Measurements from ENCODE around the gene RNF168.
A peak's percentile ranks its signal among the peaks of the same experiment; 100 is the strongest.
"Not testable (repeated sequence)": the region's sequence is repeated elsewhere in the genome, so short reads cannot be mapped to it uniquely, and the experiment has no call there.

The RNF168 gene

DNA sequence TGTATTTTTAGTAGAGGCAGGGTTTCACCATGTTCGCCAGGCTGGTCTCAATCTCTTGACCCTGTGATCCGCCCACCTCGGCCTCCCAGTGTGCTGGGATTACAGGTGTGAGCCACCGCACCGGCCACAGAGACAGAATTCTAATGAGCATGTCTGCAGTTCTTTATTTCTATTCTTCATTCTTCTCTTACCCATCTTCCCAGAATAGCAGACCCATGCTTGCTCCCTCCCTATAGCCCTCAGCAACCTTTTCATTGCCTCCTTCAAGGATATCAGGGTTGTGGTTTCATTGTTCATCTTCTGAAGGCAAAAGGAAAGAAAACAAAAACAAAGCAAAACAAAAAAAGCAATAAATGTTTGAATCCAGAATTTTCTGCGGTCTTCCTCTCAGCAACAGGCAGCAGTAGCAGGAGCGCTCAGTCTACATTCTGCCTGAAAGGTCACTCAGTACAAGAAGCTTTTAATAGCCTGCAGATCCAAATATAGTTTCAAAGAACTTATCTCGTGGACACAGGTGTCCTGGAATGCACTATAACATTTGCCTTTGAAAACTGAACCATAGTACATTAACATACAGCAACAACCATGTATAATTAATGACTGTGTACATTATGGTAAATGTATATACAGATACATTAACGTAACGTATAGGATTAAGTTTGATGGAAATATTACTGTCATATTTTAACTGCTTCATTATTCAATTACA lies 11.5 kb upstream of the RNF168 start, which contains the start of gene SMCO1:
Gene SMCO1, minus strand, starts transcription at position 434 of the 709 bp plus-strand sequence. Its CDS starts 137 bp downstream, at position 297.
- no peak for DNase-seq (ENCODE audit: low spot score)

DNA sequence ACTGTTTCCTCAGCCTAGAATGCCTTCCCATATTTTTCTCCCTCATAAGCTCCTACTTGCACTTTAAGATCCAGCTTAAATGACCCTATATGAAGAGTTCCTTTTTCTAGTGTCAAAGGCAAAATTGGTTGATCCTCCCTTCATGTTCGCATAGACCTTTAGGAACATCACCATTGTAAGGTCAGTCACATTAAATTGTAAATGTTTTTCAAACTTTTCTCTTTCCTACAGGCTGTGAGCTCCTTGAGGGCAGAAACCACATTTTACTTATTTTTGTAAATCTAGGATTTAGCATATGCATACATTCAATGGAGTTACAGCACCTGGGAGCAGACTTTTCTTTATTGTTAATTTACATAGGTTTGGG lies 10.8 kb upstream of the RNF168 start:
- DNase-seq (ENCODE audit: low spot score) = no peak

DNA sequence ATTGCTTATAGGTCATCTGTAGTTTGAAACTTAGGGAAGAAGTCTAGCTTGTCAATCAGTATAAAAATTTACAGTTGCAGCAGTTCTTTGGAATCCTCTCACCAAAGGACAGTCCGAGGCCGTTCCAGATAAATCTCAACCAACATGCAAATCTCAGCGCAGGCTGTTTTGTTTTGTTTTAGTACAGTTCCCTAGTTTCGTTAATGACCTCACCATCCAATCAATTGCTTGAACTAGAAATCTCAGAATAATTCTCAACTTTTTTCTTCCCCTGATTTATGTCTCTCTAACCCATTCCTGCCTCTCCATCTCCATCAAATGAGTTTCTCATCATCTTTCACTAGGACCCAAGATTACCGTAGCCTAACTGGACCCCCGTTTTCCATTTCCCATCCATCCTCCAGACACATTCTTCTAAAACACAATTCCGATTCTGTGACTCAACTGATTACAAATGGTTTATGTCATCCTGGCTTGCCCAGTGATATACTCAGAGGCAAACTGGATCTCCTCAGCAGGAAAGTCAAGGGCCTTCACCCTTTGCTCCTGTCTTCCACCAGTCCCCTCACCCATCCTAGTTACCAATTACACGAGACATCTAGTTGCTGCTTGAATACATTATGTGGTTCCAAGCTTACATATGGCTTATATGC lies 10.3 kb upstream of the RNF168 start:
- DNase-seq (ENCODE audit: low spot score) = no peak

DNA sequence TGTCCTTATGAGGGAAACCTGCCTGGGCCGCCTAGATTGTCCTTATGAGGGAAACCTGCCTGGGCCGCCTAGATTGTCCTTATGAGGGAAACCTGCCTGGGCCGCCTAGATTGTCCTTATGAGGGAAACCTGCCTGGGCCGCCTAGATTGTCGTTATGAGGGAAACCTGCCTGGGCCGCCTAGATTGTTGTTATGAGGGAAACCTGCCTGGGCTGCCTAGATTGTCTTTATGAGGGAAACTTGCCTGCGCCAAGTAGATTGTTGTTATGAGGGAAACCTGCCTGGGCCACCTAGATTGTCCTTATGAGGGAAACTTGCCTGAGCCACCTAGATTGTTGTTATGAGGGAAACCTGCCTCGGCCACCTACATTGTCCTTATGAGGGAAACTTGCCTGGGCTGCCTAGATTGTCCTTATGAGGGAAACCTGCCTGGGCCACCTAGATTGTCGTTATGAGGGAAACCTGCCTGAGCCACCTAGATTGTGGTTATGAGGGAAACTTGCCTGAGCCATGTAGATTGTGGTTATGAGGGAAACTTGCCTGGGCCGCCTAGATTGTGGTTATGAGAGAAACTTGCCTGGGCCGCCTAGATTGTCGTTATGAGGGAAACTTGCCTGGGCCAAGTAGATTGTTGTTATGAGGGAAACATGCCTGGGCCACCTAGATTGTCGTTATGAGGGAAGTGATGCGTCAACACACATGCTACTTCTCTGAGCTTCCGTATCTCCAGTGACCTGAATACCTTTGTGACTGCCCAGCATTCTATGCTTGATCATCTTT lies 8.3 kb upstream of the RNF168 start:
- DNase-seq (ENCODE audit: low spot score) = not testable (repeated sequence)

DNA sequence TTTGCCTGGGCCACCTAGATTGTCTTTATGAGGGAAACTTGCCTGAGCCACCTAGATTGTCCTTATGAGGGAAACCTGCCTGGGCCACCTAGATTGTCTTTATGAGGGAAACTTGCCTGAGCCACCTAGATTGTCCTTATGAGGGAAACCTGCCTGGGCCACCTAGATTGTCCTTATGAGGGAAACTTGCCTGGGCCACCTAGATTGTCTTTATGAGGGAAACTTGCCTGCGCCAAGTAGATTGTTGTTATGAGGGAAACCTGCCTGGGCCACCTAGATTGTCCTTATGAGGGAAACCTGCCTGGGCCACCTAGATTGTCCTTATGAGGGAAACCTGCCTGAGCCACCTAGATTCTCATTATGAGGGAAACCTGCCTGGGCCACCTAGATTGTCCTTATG lies 7.5 kb upstream of the RNF168 start:
- DNase-seq (ENCODE audit: low spot score) = not testable (repeated sequence)

DNA sequence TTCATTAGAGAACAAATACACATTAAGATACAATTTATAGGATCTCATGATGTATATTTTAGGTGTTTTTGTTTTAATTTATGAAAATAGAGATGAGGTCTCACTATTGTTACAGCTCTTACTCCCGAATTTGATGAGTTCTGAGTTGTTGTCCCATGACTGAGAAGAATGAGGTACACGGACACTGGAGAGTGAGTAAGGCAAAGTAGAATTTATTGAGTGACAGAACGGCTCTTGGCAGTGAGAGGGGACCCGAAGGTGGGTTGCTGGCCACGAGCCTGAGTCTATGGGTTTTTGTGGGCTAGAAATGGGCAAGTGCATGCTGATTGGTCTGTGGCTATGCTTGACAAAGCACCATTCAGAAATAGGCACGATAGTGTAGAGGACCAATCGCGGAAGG lies 3.1 kb upstream of the RNF168 start:
- no peak for DNase-seq (ENCODE audit: low spot score)

DNA sequence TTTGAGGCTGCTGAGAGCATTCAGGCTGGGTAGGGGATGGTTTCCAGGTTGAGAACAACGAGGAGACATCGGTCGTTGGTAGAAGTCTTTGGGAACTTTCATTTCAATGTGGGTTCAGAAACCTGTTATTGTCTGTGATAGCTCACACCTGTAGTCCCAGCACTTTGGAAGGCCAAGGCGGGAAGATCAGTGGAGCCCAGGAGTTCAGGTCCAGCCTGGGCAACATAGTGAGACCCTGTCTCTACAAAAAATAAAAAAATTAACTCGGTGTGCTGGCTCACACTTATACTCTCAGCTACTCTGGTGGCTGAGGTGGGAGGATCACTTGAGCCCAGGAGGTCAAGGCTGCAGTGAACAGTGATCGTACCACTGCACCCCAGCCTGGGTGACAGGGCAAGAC lies 988 bp upstream of the RNF168 start:
- DNase-seq (ENCODE audit: low spot score) = no peak

DNA sequence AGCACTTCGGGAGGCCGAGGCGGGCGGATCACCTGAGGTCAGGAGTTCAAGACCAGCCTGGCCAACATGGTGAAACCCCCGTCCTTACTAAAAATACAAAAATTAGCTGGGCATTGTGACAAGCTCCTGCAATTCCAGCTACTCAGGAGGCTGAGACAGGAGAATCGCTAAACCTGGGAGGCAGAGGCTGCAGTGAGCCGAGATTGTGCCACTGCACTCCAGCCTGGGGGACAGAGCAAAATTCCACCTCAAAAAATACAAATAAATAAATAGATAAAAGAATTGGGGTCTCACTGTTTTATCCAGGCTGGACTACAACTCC lies 470 bp upstream of the RNF168 start:
- not testable (repeated sequence) for DNase-seq (ENCODE audit: low spot score)

DNA sequence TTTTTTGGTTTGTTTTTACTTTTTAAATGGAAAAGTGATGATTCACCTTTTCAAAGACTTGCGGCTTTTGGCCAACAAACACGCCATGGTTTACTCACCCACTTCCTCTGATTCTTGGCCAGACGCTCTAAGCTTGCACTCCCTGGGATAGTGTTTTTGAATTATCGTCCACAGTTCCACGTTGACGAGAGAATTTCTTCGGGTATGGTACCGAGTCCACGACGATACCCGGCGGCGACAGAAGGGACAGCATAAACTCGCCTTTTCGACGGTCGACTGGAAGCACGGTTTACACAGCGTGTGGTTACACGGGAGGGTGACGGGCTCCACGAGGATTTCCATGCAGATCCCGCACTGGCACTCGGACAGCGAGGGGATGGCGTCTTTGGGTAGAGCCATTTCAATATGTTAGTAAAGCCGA lies 783 bp downstream of the RNF168 start:
- DNase-seq (ENCODE audit: low spot score) = peak; percentile 26

DNA sequence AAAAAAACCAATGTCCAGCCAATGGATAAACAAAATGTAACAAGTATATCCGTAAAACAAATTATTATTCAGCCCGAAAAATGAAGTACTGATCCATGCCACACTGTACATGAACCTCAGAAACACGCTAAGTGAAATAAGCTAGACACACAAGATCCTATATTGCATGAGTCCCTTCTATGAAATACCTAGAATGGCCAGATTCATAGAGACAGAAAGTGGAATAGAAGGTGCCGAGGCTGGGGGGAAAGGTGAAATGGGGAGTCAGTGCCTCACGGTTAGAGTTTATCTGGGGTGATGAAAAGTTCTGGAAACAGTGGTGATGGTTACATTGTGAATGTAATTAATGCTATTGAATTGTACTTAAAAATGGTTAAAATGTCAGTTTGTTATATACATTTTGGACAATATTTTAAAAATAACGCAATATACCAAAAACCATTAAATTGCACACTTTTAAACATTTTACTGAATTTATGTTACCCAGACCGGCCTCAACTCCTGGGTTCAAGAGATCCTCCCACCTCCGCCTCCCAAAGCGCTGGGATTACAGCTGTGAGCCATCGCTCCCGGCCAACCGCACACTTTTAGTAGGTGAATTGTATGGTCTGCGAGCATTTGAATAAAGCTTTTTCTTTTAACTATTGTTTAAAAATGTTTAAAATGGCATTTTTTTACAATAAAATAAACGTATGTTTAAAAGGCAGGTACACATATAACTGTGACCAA lies 2.1 kb downstream of the RNF168 start:
- DNase-seq (ENCODE audit: low spot score) = no peak

DNA sequence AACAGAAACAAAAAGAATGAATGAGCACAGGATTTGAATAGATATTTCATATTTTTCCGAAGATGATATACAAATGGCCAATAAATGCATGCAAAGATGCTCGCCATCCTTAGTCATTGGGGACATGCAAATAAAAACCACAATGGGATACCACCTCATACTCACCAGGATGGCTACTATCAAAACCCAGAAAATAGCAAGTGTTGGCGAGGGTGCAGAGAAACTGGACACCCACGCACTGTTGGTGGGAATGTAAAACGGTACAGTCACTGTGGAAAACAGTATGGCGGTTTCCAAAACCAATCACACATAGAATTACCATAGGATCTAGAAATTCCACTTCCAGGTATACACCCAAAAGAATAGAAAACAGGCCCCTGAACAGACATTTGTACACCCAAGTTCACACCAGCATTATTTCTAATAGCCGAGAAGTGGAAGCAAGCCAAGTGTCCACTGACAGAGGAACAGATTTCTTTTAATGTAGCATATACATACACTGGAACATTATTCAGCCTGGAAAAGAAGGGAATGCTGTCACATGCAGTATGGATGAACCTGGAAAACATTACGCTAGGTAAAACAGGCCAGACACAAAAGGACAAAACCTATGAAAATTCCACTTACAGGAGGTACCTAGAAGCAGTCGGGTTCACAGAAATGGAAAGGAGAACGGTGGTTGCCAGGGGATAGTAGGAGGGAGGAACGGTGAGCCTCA lies 3.6 kb downstream of the RNF168 start:
- DNase-seq (ENCODE audit: low spot score) = no peak

DNA sequence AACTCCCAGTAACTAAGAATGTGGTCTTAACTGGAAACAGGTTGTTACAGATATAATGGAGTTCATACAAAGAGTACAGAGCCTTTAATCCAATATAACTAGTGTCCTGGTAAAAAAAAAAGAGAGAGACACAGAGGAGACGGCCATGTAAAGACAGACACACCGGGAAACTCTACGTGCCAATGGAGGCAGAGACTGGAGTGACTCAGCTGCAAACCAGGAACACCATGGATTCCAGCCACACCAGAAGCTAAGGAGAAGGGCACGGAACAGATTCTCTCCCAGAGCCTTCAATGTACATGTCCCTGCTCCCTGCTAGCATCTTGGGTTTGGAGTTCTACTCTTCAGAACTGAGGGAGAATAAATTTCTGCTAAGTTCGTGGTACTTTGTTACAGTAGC lies 4.5 kb downstream of the RNF168 start:
- DNase-seq (ENCODE audit: low spot score) = no peak

DNA sequence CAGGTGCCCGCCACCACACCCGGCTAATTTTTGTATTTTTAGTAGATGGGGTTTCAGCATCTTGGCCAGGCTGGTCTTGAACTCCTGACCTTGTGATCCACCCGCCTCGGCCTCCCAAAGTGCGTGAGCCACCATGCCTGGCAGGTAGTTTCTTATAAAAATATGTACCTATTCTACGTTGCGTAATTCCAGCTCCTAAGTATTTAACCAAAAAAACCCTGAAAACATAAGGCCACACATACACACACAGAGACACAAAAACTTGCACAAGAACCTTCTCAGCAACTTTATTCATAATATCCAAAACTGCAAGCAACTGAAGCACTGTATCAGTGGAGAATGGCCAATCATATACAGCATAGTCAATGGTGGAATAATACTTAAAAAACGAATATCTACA lies 5.3 kb downstream of the RNF168 start:
- DNase-seq (ENCODE audit: low spot score) = no peak

DNA sequence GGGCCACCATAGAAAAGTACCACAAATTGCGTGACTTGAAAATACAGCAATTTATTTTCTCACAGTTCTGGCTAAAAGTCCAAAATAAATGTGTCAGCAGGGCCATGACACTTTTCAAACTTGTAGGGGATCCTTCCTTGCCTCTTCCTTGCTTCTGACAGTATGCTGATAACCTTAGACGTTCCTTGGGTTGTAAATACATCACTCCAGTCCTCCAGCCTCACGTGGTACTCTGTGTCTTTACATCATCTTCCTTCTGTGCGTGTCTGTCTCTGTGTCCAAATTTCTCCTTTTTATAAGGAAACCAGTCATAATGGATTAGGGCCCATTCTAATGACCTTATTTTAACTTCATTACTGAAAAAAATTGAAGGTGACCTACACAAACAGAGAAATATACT lies 7.4 kb downstream of the RNF168 start:
- DNase-seq (ENCODE audit: low spot score) = no peak

DNA sequence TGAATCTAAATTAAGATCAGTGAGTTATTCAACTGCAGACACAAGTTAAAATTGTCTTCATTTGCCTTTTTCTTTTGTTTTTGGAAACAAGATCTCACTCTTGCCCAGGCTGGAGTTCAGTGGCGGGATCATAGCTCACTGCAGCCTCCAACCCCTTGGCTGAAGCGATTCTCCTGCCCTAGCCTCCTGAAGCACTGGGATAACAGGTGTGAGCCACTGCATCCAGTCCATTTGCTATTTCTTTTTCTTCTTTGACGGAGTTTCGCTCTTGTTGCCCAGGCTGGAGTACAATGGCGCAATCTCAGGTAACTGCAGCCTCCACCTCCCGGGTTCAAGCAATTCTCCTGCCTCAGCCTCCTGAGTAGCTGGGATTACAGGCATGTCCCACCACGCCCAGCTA lies 10.3 kb downstream of the RNF168 start:
- no peak for DNase-seq (ENCODE audit: low spot score)

DNA sequence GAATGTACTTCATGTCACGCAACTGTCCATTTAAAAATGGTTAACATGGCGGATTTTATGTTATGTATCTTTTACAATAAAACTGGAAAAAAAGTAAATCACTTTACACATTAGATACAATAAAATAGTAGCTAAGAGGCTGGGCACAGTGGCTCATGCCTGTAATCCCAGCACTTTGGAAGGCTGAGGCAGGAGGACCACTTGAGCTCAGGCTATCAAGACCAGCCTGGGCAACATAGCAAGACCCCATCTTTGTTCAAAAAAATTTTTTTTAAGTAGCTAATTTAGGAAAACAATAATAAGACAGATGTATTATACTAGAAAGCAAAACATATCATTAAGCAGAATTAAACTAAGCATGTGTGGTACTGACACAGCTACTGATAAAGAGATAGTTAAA lies 11.5 kb downstream of the RNF168 start:
- no peak for DNase-seq (ENCODE audit: low spot score)

DNA sequence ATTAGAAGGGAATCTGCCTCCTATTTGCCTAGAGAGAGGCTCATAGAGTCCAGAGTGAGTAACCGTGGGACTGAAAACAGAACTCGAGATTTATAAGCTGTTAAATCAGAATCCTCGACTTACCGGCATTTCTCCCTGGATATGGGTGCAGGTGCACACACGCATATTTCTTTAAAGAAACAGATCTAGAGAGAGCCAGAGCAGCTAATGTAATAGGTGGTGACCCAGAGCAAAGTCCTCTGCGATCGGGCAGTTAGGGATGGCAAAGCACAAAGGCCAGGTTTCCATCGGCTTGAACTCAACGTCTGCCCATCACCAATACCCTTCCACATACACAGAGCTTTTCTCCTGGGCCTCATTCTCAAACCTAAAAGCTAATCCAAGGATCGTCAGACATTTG lies 13.8 kb downstream of the RNF168 start:
- DNase-seq (ENCODE audit: low spot score) = no peak

DNA sequence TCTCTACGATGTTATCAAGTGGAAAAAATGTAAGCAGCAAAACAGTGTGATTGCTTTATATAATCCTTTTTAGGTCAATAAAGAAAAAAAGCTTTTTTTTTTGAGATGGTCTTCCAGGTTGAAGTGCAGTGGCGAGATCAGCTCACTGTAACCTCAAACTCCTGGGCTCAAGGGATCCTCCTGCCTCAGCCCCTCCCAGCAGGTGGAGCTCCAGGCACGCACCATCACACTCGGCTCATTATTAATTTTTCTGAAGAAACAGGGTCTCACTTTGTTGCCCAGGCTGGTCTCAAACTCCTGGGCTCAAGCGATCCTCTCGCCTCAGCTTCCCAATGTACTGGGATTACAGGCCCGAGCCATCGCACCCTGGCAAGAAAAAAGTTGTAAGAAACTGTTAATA lies 17.3 kb downstream of the RNF168 start:
- DNase-seq (ENCODE audit: low spot score) = no peak

DNA sequence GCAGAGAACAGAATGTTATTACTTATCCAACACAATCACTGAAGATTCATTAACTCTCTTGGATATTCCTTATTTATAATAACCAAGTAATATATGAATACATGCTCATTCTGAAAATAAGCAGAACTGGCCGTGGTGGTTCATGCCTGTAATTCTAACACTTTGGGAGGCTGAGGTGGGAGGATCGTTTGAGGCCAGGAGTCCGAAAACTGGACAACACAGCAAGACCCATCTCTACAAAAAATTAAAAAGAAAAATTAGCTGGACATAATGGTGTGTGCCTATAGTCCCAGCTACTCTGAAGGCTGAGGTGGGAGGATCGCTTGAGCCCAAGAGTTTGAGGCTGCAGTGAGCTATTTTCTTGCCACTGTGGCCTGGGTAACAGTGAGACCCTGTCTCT lies 25.9 kb downstream of the RNF168 start:
- no peak for DNase-seq (ENCODE audit: low spot score)

DNA sequence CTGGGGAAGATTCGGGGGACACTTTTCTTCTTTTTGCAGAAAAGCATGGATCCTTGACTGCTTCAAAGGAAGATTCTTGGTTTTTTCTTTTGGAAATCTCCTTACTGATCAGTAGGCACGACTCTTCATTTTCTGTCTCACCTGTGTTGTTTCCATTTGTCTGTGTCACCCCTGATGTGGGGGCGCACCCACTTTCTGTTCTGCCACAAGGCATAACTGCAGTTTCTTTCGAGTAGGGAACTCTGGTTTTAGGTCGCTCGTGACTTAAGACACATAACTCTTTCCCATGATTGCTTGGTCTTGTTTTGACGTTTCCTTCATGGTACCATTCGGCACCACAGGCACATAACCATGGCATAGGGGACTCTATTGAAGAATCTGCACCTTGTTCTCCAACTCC lies 31.3 kb downstream of the RNF168 start:
- DNase-seq (ENCODE audit: low spot score) = no peak

DNA sequence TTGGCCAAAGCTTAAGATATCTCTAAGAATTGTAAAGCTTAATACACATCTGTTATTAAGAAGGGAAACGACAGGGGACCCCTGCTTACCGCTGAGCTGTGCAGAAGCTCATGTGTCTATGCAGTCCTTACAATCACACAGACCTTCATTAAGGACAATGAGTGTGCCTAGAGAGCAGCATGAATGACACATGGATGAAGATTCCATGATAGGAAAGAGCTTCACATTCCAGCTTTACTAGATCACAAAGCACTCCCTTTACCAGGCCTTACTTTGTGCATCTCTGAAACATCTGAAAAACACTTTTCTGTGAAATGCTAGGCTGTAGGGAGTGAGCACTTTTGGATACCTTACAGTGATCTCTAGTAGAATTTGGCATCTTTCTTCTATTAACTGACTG lies 32.0 kb downstream of the RNF168 start:
- no peak for DNase-seq (ENCODE audit: low spot score)

DNA sequence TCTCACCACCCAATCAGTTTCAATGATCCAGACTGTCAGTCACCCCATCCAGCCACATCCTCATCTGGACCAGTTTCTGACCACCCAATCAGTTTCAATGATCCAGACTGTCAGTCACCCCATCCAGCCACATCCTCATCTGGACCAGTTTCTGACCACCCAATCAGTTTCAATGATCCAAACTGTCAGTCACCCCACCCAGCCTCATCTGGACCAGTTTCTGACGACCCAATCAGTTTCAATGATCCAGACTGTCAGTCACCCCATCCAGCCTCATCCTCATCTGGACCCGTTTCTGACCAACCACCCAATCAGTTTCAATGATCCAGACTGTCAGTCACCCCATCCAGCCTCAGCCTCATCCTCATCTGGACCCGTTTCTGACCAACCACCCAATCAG lies 33.4 kb downstream of the RNF168 start:
- not testable (repeated sequence) for DNase-seq (ENCODE audit: low spot score)

All from putamen (tissue), 1 donor.